H1 (cell line): ENCODE data around the gene MACC1. TPM values are rescaled to one million over a fixed set of nuclear protein-coding genes. Genes with fewer than 3 reads are reported as not detected.

Experiments used
- CTCF ChIA-PET: fragments of 300-600 bp; sonication (Branson Sonifier 250); formaldehyde crosslinking; loops from one replicate; lab custom pipeline; 2021; ENCODE audit not compliant: partially characterized antibody; lab: Charles Lee
- POLR2A ChIA-PET: fragments of 300-600 bp; sonication (Branson Sonifier 250); formaldehyde crosslinking; loops from one replicate; lab custom pipeline; 2021; ENCODE audit warnings: inconsistent platforms; ENCODE audit not compliant: partially characterized antibody; lab: Charles Lee
- DNase-seq, 2 experiments: peaks; one replicate each; pipeline versions ENCODE4 v3.0.0 to v3.0.0-alpha.2; 2010 to 2022; ENCODE audit warnings: low spot score in 2 of 2, low read depth in 1 of 2, mixed read lengths in 1 of 2
- FAIRE-seq: peaks from 2 replicates; lab custom pipeline; 2011; peaks lifted over from hg19 to GRCh38; lab: Jason Lieb, UNC
- H2AFZ ChIP-seq: 2 replicates; pipeline ENCODE4 v1.8.1; 2012; ENCODE audit warnings: low read length, inconsistent platforms
- H2AK5ac ChIP-seq: 2 replicates; pipeline ENCODE4 v1.6.1; 2013; ENCODE audit warnings: low read depth, low read length
- H2BK120ac ChIP-seq: replicated peaks from 2 replicates; pipeline ENCODE3; 2013; ENCODE audit warnings: low read depth, low read length, inconsistent platforms
- H2BK12ac ChIP-seq: 2 replicates; pipeline ENCODE4 v1.6.1; 2013; ENCODE audit warnings: low read depth, low read length
- H2BK15ac ChIP-seq: 2 replicates; pipeline ENCODE4 v1.6.1; 2013; ENCODE audit warnings: low read length
- H2BK20ac ChIP-seq: 2 replicates; pipeline ENCODE4 v1.6.1; 2013; ENCODE audit warnings: low read length
- H2BK5ac ChIP-seq: 2 replicates; pipeline ENCODE4 v1.6.1; 2013; ENCODE audit warnings: low read depth, low read length
- H3K14ac ChIP-seq: 2 replicates; pipeline ENCODE4 v1.6.1; 2013; ENCODE audit warnings: inconsistent platforms; ENCODE audit not compliant: insufficient read length
- H3K18ac ChIP-seq: 2 replicates; pipeline ENCODE4 v1.6.1; 2013; ENCODE audit warnings: low read length; ENCODE audit errors: extremely low read depth
- H3K23ac ChIP-seq: 2 replicates; pipeline ENCODE4 v1.6.1; 2013; ENCODE audit warnings: inconsistent platforms; ENCODE audit not compliant: insufficient read length
- H3K23me2 ChIP-seq: 2 replicates; pipeline ENCODE4 v1.6.1; 2013; ENCODE audit warnings: low read depth, low read length
- H3K27ac ChIP-seq: 2 replicates; pipeline ENCODE4 v1.6.1; 2011; ENCODE audit warnings: low read depth, low read length, inconsistent platforms
- H3K27me3 ChIP-seq, 4 experiments: replicated peaks in 1 of 4; 1 replicate in 1 of 4; 2 replicates in 3 of 4; pipeline versions ENCODE4 v1.6.1 to v1.8.1; 2011 to 2013; ENCODE audit warnings: low read length in 3 of 4, mild to moderate bottlenecking in 3 of 4, inconsistent platforms in 2 of 4, mixed read lengths in 2 of 4, moderate library complexity in 1 of 4; ENCODE audit not compliant: control insufficient read depth in 3 of 4, insufficient read depth in 3 of 4; ENCODE audit errors: extremely low read depth in 1 of 4
- H3K36me3 ChIP-seq, 4 experiments: 2 replicates each; pipeline versions ENCODE4 v1.6.1 to v1.8.1; 2011 to 2013; ENCODE audit warnings: mild to moderate bottlenecking in 4 of 4, low read length in 3 of 4, moderate library complexity in 2 of 4, control low read depth in 1 of 4, inconsistent platforms in 1 of 4; ENCODE audit not compliant: insufficient read depth in 4 of 4, control insufficient read depth in 2 of 4
- H3K4ac ChIP-seq: replicated peaks from 2 replicates; pipeline ENCODE3; 2013; ENCODE audit warnings: low read length, low read depth, mixed read lengths, inconsistent platforms; ENCODE audit not compliant: insufficient read length
- H3K4me1 ChIP-seq, 4 experiments: replicated peaks in 1 of 4; 1 replicate in 1 of 4; 2 replicates in 3 of 4; pipeline versions ENCODE4 v1.6.1 to v1.8.1; 2011 to 2013; ENCODE audit warnings: low read length in 3 of 4, inconsistent platforms in 2 of 4, mixed read lengths in 1 of 4; ENCODE audit not compliant: insufficient read depth in 4 of 4, control insufficient read depth in 3 of 4
- H3K4me2 ChIP-seq, 2 experiments: 2 replicates each; pipeline versions ENCODE4 v1.6.1 to v1.8.1; 2011 to 2013; ENCODE audit warnings: low read depth in 2 of 2, low read length in 2 of 2, control low read depth in 1 of 2, inconsistent platforms in 1 of 2, mild to moderate bottlenecking in 1 of 2; ENCODE audit not compliant: insufficient read depth in 1 of 2
- H3K4me3 ChIP-seq, 4 experiments: fragments of 200-600, 300-600 bp in 1 of 4; sonication (generic), shearing (Covaris generic), sonication (Bioruptor Twin) in 1 of 4; 2 replicates each; pipeline versions ENCODE4 v1.5.1 to v1.8.1; 2011 to 2016; ENCODE audit warnings: low read length in 4 of 4, low read depth in 3 of 4, control low read depth in 2 of 4, inconsistent platforms in 2 of 4, mild to moderate bottlenecking in 2 of 4, mixed read lengths in 1 of 4, moderate library complexity in 1 of 4; ENCODE audit not compliant: insufficient read depth in 2 of 4; ENCODE audit errors: extremely low read depth in 1 of 4
- H3K56ac ChIP-seq: replicated peaks from 2 replicates; pipeline ENCODE3; 2013; ENCODE audit warnings: low read depth, mild to moderate bottlenecking, mixed read lengths, low read length, inconsistent platforms; ENCODE audit not compliant: insufficient read length
- H3K79me1 ChIP-seq: 2 replicates; pipeline ENCODE4 v1.6.1; 2013; ENCODE audit warnings: low read depth, low read length, control low read depth
- H3K79me2 ChIP-seq, 2 experiments: 2 replicates each; pipeline versions ENCODE4 v1.6.1 to v1.8.1; 2012 to 2013; ENCODE audit warnings: low read length in 2 of 2, mild to moderate bottlenecking in 2 of 2, inconsistent platforms in 1 of 2; ENCODE audit not compliant: insufficient read depth in 2 of 2, control insufficient read depth in 1 of 2
- H3K9ac ChIP-seq, 4 experiments: replicated peaks in 1 of 4; 1 replicate in 1 of 4; 2 replicates in 3 of 4; pipeline versions ENCODE4 v1.6.1 to v1.8.1; 2011 to 2013; ENCODE audit warnings: low read depth in 3 of 4, low read length in 3 of 4, control low read depth in 2 of 4, mild to moderate bottlenecking in 2 of 4, moderate library complexity in 2 of 4, inconsistent platforms in 1 of 4; ENCODE audit errors: extremely low read depth in 1 of 4
- H3K9me3 ChIP-seq, 2 experiments: 2 replicates each; pipeline versions ENCODE4 v1.6.1 to v1.8.1; 2012 to 2013; ENCODE audit warnings: mild to moderate bottlenecking in 2 of 2, moderate library complexity in 2 of 2, control low read depth in 1 of 2, inconsistent platforms in 1 of 2, low read depth in 1 of 2, low read length in 1 of 2, mixed read lengths in 1 of 2; ENCODE audit not compliant: insufficient read depth in 2 of 2
- H4K20me1 ChIP-seq, 2 experiments: replicated peaks in 1 of 2; 2 replicates each; pipeline versions ENCODE3 to v1.8.1; 2011 to 2013; ENCODE audit warnings: inconsistent platforms in 2 of 2, low read length in 2 of 2, mild to moderate bottlenecking in 1 of 2; ENCODE audit not compliant: insufficient read depth in 2 of 2, control insufficient read depth in 1 of 2
- H4K5ac ChIP-seq: 2 replicates; pipeline ENCODE4 v1.6.1; 2013; ENCODE audit warnings: low read length, low read depth, mixed read lengths, inconsistent platforms; ENCODE audit not compliant: insufficient read length
- H4K8ac ChIP-seq: 2 replicates; pipeline ENCODE4 v1.8.0; 2013; ENCODE audit warnings: mild to moderate bottlenecking, moderate library complexity, low read length, inconsistent platforms; ENCODE audit not compliant: insufficient read depth; ENCODE audit errors: extremely low read depth
- H4K91ac ChIP-seq: replicated peaks from 2 replicates; pipeline ENCODE3; 2013; ENCODE audit warnings: low read length, mixed read lengths, inconsistent platforms; ENCODE audit not compliant: insufficient read length
- ASH2L ChIP-seq: fragments of 200-600, 300-600 bp; sonication (generic); IDR thresholded peaks from one replicate; pipeline ENCODE4 v1.7.1; 2017; ENCODE audit warnings: low read length
- ATF2 ChIP-seq: IDR thresholded peaks from 2 replicates; pipeline ENCODE4 v1.6.1; 2012; ENCODE audit warnings: low read length, inconsistent platforms
- EZH2 ChIP-seq: fragments of 200-600 bp; sonication (generic); IDR thresholded peaks from 2 replicates; pipeline ENCODE4 v1.7.1; 2012; ENCODE audit warnings: low read depth, mild to moderate bottlenecking, moderate library complexity, low read length, inconsistent platforms; ENCODE audit not compliant: severe bottlenecking
- JUND ChIP-seq: IDR thresholded peaks from 2 replicates; pipeline ENCODE4 v1.6.1; 2011; ENCODE audit warnings: mild to moderate bottlenecking, improper control_type of control experiment, low read length
- POLR2AphosphoS5 ChIP-seq: IDR thresholded peaks from 2 replicates; pipeline ENCODE4 v1.6.1; 2011; ENCODE audit warnings: low read depth, low read length
- TCF12 ChIP-seq: IDR thresholded peaks from 2 replicates; pipeline ENCODE4 v1.6.1; 2011; ENCODE audit warnings: low read depth, mild to moderate bottlenecking, low read length
- WGBS, 2 experiments: shearing (Covaris generic) in 1 of 2; methylation state at CpG; one replicate each; pipeline versions ENCODE4 v1.1.6 to v1.1.7; 2013 to 2015; ENCODE audit warnings: low lambda C conversion rate in 2 of 2, mixed read lengths in 2 of 2, inconsistent platforms in 1 of 2, low coverage in 1 of 2, missing lambda C conversion rate in 1 of 2; ENCODE audit not compliant: insufficient replicate concordance in 2 of 2, insufficient coverage in 1 of 2, insufficient read length in 1 of 2; ENCODE audit errors: extremely low coverage in 1 of 2, missing lambda C conversion rate in 1 of 2; 5-methylcytosine and 5-hydroxymethylcytosine counted together
- long read RNA-seq, 2 experiments: library from RNA in 1 of 2; library from capped mRNA in 1 of 2; stranded (forward); transcript quantifications; one replicate each; pipeline ENCODE4 v2.0.0, GENCODE V29; 2021; ENCODE audit warnings: inconsistent platforms in 1 of 2
- polyA minus RNA-seq, 3 experiments: library from RNA; depleted of rRNA, polyadenylated mRNA; stranded (reverse); fragments of >200 nt; gene quantifications; 1 replicate in 2 of 3; 2 replicates in 1 of 3; pipeline ENCODE4 v1.2.3, GENCODE V29; 2011
- polyA plus RNA-seq, 7 experiments: library from polyadenylated mRNA; depleted of rRNA in 3 of 7; stranded (reverse) in 5 of 7; unstranded in 2 of 7; fragments of >200 nt in 5 of 7; fragments of 200-250 nt in 2 of 7; gene quantifications; 1 replicate in 5 of 7; 2 replicates in 1 of 7; 4 replicates in 1 of 7; pipeline versions ENCODE4 v1.2.1 to v1.2.3, GENCODE V29; 2011 to 2013; ENCODE audit warnings: missing spikeins in 2 of 7, mixed read lengths in 2 of 7
- total RNA-seq: library from RNA; stranded (reverse); fragmentation: NEBNext Ultra II Directional; extraction: Animal tissue kit (Norgen Biotek cat#: 25700); gene quantifications from 2 replicates; pipeline ENCODE4 v1.2.1, GENCODE V29; 2021

Gene MACC1
- total RNA-seq (17.1 and 17.2 TPM in 2 replicates), polyA plus RNA-seq (2011; rRNA removed) (1.2 and 2.0 TPM in 2 replicates), polyA minus RNA-seq (2011; rRNA and poly(A)+ RNA removed) (17.6 and 27.1 TPM in 2 replicates)
- polyA plus RNA-seq (2011; cell fraction: cytosol; rRNA removed) = 2.3 TPM
- polyA plus RNA-seq (2011; cell fraction: nucleus; rRNA removed) = 2.0 TPM
- 4.6 to 6.8 TPM (median 5.1 TPM) in 4 replicates for polyA plus RNA-seq (2012, experiment 1 of 2)
- 0.28 TPM for polyA plus RNA-seq (2012, experiment 2 of 2)
- polyA plus RNA-seq (2013, experiment 1 of 2) = 6.3 TPM
- 5.8 TPM for polyA plus RNA-seq (2013, experiment 2 of 2)
- polyA minus RNA-seq (2011; cell fraction: cytosol; rRNA and poly(A)+ RNA removed) = 15.5 TPM
- polyA minus RNA-seq (2011; cell fraction: nucleus; rRNA and poly(A)+ RNA removed) = 29.1 TPM
- long read RNA-seq, experiment 1, partial matches to known transcripts = 0 of 11 reads
- long read RNA-seq, experiment 1, other reads (novel, unspliced or antisense) = 11 of 11 reads
- long read RNA-seq, experiment 2, partial matches to known transcripts = 0 of 3 reads
- long read RNA-seq, experiment 2, other reads (novel, unspliced or antisense) = 2 of 3 reads

DNA sequence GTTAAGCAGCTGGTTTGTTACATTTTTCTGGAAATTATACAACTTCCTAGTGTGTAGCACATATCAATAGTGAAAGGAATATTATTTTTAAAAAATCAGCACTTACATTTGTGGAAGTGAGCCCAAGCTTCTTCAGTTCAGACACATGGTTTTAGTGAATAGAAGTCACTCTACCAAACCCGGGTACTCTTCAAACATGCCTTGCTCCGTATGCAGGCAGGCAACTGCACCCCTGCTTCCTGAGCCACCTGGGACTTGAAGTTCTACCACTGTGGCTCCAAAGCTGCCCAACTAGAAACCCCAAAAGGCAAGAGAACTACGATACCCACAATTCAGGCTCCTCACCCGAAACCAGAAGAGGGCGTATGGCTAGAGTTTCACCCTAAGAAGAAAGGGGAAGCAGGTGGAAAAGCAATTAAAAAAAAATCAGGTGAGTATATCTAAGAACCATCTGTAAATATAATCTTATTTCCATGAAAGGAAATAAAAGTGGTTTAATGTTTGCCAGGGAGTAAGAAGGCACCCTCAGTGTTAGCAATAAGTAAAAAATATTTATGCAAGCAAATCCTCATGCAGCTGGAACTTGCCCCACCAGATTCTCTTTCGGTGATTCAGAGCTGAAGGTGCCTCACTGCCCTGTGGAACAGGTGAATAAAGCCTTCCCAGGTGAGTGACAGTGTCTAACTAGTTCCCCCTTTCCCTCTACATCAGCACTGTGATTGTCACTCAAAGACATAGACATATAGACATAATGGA, at the start of gene MACC1:
Gene MACC1, minus strand, starts transcription at position 192 of the 756 bp plus-strand sequence. CDS start 55,522 bp downstream, outside the sequence.
- H3K79me1 ChIP-seq = no peaks in the 10 kb centered on the region
- DNase-seq = peak; percentile 64 to 86
- H3K9ac ChIP-seq = peak within 1 kb of the TSS in 3 of 4 experiments; percentile 10 to 24 (median 22); a peak in 4 of 7 replicates
- no peak within 1 kb of the TSS for H4K8ac ChIP-seq
- no peak within 1 kb of the TSS for H3K23ac ChIP-seq
- peak within 1 kb of the TSS; percentile 71 for H3K27ac ChIP-seq
- H2BK120ac ChIP-seq = no peak within 1 kb of the TSS
- peaks cover 0 to 8% (median 7%) of the 10 kb centered on the region in 4 experiments; a peak in 4 of 7 replicates for H3K4me1 ChIP-seq
- no peaks in the 10 kb centered on the region for H3K27me3 ChIP-seq
- no peak within 1 kb of the TSS for H3K14ac ChIP-seq
- no peaks in the 10 kb centered on the region for H4K20me1 ChIP-seq
- 0 out of 4 replicates have a peak, but pooled peaks cover 0 to 15% of the 10 kb centered on the region in 2 experiments for H3K79me2 ChIP-seq
- H2BK15ac ChIP-seq = no peak within 1 kb of the TSS
- H3K4ac ChIP-seq = no peak within 1 kb of the TSS
- peak within 1 kb of the TSS; percentile 55 to 60 for H3K4me2 ChIP-seq
- no peaks in the 10 kb centered on the region for H3K23me2 ChIP-seq
- POLR2A ChIA-PET = interaction anchor here (0.6 to 1.4 kb wide), 5 partner anchors 8 to 1861 kb away, joined by 3 to 4 read pairs (median 3); no protein-coding TSS in a partner anchor
- peak within 1 kb of the TSS; percentile 69; the same call in 1 of the 2 replicates for H2BK12ac ChIP-seq
- WGBS, 2 experiments = 8% methylated on average over 6 of the region's 6 CpGs; no CpG with 5 or more reads in 1 of the 2 experiments
- peak within 1 kb of the TSS; percentile 94 for H4K5ac ChIP-seq
- H3K9me3 ChIP-seq = no peaks in the 10 kb centered on the region
- H4K91ac ChIP-seq = no peak within 1 kb of the TSS
- no peaks in the 10 kb centered on the region for H3K36me3 ChIP-seq
- H3K4me3 ChIP-seq = peak within 1 kb of the TSS; percentile 16 to 60 (median 24); a peak in 5 of 8 replicates
- no peak within 1 kb of the TSS for H2AFZ ChIP-seq
- peak within 1 kb of the TSS; percentile 53; the same call in 1 of the 2 replicates for H2BK5ac ChIP-seq
- H2AK5ac ChIP-seq = peak within 1 kb of the TSS; percentile 7; the same call in 1 of the 2 replicates
- CTCF ChIA-PET = interaction anchor here (0.7 to 2.0 kb wide), 6 partner anchors 13 to 381 kb away, joined by 3 to 9 read pairs (median 4); no protein-coding TSS in a partner anchor
- peak; percentile 93 for FAIRE-seq
- H3K56ac ChIP-seq = no peak within 1 kb of the TSS
- H3K18ac ChIP-seq = no peak within 1 kb of the TSS
- H2BK20ac ChIP-seq = 0 out of 2 replicates have a peak within 1 kb of the TSS, but pooled peaks have one; percentile 44
- TF ChIP-seq ATF2 (0 out of 2 replicates have a peak, but pooled peaks have one; percentile 41), JUND (peak; percentile 78; the same call in 1 of the 2 replicates), ASH2L (peak; percentile 93), EZH2 (no peak), TCF12 (peak; percentile 75; the same call in 1 of the 2 replicates), POLR2AphosphoS5 (peak; percentile 40)
